ENCODE data around the gene ARHGEF18. TPM values are rescaled to one million over a fixed set of nuclear protein-coding genes. Genes with fewer than 3 reads are reported as not detected.
A peak's percentile ranks its signal among the peaks of the same experiment; 100 is the strongest.
"Not testable (repeated sequence)": the region's sequence is repeated elsewhere in the genome, so short reads cannot be mapped to it uniquely, and the experiment has no call there.

Gene ARHGEF18
- total RNA-seq, 1 donor from 2014 or later = 53.0 TPM

- not testable (repeated sequence) for DNase-seq (ENCODE audit: low spot score)
These were observed 1.7 kb upstream of the ARHGEF18 start for GRCh38 chr19:7346997-7347396.

DNA sequence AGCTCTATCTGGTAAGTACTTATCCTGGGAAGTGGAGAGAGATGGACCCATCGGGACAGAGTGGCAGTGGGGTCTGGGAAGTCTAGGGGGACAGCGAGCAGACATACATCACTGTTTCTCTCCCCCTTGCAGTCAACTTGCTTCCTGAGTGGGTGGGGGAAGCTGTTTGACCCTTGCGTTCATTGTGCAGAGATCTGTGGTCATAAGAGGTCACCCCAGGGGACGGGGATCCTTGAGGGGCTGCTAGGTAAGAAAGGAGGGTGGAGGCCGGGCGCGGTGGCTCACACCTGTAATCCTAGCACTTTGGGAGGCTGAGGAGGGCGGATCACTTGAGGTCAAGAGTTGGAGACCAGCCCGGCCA lies 474 bp downstream of the ARHGEF18 start:
- DNase-seq (ENCODE audit: low spot score) = no peak

DNA sequence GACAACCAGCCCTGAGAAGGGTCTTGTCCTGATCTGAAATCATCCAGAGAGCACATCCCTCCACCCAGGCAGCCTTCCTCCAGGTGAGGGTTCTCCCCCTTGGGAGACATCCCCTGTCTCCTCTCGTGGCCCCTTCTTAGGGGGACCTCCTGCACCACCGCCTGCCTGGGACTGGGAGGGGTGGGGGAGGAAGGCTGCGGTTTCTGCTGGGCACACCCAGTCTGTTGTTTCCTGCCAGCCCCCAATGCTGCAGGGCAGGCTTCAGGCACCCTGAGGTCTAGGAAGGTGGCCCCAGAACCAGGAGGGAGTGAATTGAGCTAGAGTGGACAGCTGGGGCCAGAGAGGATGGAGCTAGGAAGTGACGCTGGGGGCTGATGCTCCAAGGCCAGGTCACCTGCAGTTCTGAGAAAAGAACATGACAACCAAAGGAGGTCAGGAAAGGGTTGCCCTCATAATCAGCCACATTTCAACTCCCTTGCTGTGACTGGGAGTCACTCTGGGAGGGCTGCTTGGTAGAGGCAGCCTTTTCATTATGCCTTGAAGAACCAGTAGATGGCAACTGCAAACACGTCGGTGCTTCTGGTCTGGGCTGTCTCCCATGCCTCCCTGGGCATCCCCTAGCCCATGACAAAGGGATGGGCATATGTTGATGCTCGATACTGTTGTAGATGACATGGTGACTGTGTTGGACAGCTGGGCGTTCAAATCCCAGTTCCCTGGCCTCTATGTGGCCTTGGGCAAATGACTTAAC lies 1.4 kb downstream of the ARHGEF18 start:
- no peak for DNase-seq (ENCODE audit: low spot score)

DNA sequence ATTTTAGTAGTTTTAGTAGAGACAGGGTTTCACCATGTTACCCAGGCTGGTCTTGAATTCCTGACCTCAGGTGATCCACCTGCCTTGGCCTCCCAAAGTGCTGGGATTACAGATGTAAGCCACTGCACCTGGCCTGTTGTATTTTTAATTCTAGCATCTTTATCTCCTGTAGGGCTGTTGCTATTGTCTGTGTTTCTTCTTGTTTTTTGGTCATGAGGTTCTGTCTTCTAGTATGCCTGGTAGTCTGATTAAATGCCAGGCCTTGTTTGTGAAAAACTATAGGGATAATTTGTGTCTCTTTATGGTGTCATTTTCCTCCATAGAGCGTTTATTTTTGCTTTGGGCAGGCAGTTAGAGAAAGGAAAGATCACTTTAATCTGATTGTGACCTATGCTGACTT lies 3.1 kb downstream of the ARHGEF18 start:
- no peak for DNase-seq (ENCODE audit: low spot score)

DNA sequence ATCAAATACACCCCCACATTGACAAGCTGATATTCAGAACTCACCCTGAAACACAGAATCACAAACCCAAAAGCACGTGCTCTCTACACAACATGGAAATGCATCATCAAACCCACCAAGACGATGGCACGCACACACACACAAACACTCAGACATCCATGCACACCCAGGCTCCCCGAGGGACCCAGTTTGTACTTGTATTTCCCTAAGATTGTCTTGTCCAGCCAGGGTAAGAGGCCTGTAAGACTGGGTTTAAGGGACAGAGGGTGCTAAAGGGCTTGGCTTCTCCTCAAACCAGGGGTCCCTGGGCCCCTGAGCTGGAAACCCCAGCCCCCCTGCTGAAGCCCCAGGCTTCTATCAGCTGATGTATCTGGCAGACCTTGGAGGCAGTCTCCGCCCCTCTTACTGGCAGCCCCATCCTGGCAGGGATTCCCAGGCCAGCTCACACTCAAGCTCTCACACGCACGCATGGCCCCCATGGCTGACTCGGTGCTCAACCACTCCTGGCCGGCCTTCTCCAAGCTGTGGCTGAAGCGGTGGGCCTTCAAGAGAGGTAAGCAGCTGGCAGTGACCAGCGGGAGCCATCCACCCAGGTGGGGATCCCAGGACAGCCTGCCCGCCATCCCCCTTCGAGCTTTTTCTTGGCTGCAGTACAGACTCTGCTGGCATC lies 6.5 kb downstream of the ARHGEF18 start:
- peak; percentile 65 for DNase-seq (ENCODE audit: low spot score)

- DNase-seq (ENCODE audit: low spot score) = no peak
These were observed 7.1 kb downstream of the ARHGEF18 start for GRCh38 chr19:7355871-7356270.

DNA sequence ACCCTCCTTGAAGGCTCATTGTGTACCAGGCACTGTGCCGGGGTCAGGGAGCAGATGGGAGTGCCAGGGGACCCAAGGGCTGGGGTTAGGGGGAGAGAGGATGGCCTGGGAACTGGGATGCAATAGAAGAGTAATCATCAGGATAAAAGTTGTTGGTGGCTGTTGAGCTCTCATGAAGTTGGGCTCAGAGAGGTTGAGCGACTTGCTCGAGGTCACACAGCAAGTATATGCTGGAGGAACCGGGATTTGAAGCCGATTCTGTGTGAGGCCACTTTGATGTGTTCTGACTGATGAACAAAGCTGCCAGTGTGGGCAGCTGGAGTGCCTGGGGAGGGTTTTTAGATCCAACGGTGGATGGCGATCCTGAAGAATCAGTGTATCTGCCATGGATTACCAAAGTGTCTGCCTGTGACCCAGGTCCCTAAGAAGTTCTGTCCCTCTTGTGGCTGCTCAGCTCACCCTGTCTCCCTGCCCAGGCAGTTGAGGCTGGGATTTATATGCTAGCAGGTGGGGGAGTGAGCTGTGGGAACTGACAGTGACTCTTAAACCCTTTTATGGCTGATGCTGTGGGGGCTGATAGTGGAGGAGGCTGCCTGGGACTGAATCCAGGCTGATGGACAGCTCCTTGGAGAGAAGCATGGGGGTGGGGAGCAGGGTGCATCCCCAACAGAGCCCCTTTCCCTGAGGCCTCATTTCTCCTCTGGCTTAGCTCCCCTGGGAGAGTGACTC lies 8.3 kb downstream of the ARHGEF18 start:
- no peak for DNase-seq (ENCODE audit: low spot score)

- no peak for DNase-seq (ENCODE audit: low spot score)
These were observed 9.4 kb downstream of the ARHGEF18 start for GRCh38 chr19:7358102-7358597.

- DNase-seq (ENCODE audit: low spot score) = peak; percentile 71
These were observed 11.8 kb downstream of the ARHGEF18 start for GRCh38 chr19:7360393-7360984.

- no peak for DNase-seq (ENCODE audit: low spot score)
These were observed 14.5 kb downstream of the ARHGEF18 start for GRCh38 chr19:7363225-7363624.

GRCh38 chr19:7366701-7367420 lies 18.1 kb downstream of the ARHGEF18 start:
- DNase-seq (ENCODE audit: low spot score) = no peak

GRCh38 chr19:7368456-7368855 lies 19.7 kb downstream of the ARHGEF18 start:
- DNase-seq (ENCODE audit: low spot score) = no peak

- peak; percentile 83 for DNase-seq (ENCODE audit: low spot score)
These were observed 20.1 kb downstream of the ARHGEF18 start for GRCh38 chr19:7368866-7369265.

DNA sequence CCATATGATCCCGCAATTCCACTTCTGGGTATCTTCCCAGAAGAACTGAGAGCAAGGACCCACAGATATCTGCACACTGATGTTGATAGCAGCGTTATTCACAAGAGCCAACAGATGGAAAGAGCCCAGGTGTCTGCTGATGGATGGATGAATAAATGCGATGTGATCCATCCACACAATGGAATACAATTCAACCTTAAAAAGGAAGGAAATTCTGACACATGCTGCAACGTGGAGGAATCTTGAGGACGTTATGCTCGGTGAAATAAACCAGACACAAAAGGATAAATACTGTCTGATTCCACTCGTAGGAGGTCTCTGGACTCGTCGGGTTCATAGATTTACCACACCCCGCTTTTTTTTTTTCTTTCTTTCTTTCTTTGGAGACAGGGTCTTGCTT lies 21.8 kb downstream of the ARHGEF18 start:
- DNase-seq (ENCODE audit: low spot score) = no peak

- no peak for DNase-seq (ENCODE audit: low spot score)
These were observed 22.3 kb downstream of the ARHGEF18 start for GRCh38 chr19:7371001-7371400.

DNA sequence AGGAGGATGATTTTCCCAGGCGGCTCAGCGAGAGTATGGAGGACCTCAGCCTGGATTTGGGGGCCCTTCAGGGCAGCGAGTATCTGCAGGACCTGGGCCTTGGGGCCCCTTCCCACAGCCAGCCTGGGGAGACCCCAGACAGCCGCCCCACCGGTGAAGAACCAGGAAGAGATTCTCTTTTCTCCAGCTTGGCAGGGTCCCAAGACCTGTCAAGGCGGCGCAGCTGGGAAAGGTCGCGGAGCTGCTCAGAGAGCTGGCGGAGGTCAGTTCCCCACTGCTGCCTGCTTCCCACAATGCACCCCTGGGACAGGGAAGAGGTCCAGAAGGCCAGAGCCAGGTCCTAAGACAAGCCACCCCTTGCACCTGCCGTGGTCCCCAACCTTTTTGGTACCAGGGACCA lies 24.1 kb downstream of the ARHGEF18 start:
- no peak for DNase-seq (ENCODE audit: low spot score)

- no peak for DNase-seq (ENCODE audit: low spot score)
These were observed 25.1 kb downstream of the ARHGEF18 start for GRCh38 chr19:7373862-7374261.

GRCh38 chr19:7376151-7376852 lies 27.6 kb downstream of the ARHGEF18 start:
- no peak for DNase-seq (ENCODE audit: low spot score)

GRCh38 chr19:7377196-7377595 lies 28.5 kb downstream of the ARHGEF18 start:
- no peak for DNase-seq (ENCODE audit: low spot score)

- DNase-seq (ENCODE audit: low spot score) = no peak
These were observed 32.3 kb downstream of the ARHGEF18 start for GRCh38 chr19:7381073-7381390.

DNA sequence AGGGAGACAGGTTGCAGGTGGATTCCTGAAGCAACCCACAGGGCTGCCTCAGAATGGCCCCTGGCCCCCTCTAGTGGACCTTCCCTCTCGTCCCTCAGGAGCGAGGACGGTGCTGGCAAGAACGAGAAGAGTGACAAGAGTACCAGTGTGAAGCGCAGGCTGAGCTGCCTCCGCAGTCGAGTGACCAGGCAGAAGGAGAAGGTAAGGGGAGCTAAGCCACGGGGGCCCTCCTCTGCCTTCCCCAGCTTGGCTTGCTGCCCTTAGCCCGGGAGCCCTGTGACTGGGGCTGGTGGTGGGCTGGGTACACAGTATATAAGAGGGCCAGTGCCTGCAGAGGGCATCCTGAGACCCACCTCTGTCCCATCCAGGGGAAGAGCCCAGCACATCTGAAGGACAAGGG lies 34.0 kb downstream of the ARHGEF18 start:
- DNase-seq (ENCODE audit: low spot score) = no peak
